Activated CD4-positive, CD25-positive, alpha-beta regulatory T cell treated with anti-CD3 and anti-CD28 coated beads, Interleukin-2, amount 50 U/mL, for 24 hours (primary cell): ENCODE results near the gene KLK7.
"Not testable (repeated sequence)": the region's sequence is repeated elsewhere in the genome, so short reads cannot be mapped to it uniquely, and the experiment has no call there.

ENCODE experiments used
- ATAC-seq, 2 donors: fragments of 150-1000 bp; cut with Tn5 transposase; one replicate each; pipeline ENCODE4 v1.10.0; 2021; ENCODE audit warnings: mild to moderate bottlenecking in 1 of 2, moderate library complexity in 1 of 2

The KLK7 gene

GRCh38 chr19:50974702-50975556, 8.8 kb downstream of the KLK7 start:
- ATAC-seq: no peak

- ATAC-seq: no peak
Observed at GRCh38 chr19:50972795-50973376, 10.8 kb downstream of the KLK7 start.

DNA sequence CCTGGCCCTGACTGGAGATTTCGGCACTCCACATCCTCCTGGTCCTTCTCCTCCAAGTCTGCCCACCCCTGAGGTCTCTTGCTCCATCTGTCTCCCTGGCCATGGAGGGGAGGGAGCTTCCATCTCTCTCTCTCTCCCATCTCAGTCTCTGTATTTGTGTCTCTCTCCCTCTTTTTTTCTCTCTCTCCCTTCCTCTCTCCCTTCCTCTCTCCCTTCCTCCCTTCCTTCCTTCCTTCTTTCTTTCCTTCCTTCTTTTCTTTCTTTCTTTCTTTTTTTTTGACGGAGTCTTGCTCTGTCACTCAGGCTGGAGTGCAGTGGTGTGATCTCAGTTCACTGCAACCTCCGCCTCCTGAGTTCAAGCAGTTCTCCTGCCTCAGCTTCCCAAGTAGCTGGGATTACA, 13.9 kb downstream of the KLK7 start:
- ATAC-seq: not testable (repeated sequence)

DNA sequence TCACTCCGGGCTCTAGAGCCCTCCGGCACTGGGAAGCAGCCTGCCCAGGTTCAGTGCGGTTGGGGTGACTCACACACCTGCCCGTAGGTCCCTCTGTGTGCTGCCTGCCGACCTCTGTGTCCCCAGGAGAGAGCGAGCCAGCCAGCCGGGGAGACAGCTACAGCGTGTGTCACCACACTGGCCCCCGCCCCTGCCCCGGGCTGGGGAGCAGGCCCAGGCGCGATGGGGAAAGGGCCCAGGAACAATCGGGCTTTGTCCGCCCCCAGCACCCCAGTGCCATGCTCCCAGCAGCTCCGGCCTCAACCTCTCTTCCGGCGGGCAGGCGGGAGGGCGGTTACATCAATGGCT, 14.3 kb downstream of the KLK7 start, which contains the start of gene KLK6:
Gene KLK6, minus strand, starts transcription at position 179 of the 348 bp plus-strand sequence. CDS start 1,487 bp downstream, outside the sequence.
- no peak for ATAC-seq

DNA sequence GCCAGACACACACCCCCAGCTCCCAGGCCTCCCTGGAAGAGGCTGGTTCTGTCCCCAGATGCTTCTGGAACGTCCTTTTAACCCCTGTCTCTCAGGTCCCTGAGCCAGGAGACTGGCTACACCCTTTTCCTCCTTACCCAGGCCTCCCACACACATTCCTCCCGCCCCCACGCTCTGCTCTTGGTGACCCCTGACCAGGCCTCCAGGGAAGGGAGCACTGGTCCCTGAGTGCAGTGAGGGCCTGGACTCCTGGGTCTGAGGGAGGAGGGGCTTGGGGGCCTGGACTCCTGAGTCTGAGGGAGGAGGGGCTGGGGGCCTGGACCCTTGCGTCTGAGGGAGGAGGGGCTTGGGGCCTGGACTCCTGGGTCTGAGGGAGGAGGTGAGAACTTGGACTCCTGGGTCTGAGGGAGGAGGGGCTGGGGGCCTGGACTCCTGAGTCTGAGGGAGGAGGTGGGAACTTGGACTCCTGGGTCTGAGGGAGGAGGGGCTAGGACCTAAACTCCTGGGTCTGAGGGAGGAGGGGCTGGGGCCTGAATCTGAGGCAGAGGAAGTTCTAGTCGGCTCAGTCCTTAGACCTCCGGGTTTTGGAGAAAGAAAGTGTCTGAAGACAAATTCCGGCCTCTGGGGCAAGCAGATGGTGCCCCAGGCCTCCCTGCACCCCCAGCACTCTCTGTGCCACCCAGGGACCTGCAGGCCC, 14.9 kb downstream of the KLK7 start:
- no peak for ATAC-seq

GRCh38 chr19:50967929-50968715, 15.6 kb downstream of the KLK7 start:
- ATAC-seq: no peak

GRCh38 chr19:50964266-50964665, 19.5 kb downstream of the KLK7 start:
- ATAC-seq: no peak

DNA sequence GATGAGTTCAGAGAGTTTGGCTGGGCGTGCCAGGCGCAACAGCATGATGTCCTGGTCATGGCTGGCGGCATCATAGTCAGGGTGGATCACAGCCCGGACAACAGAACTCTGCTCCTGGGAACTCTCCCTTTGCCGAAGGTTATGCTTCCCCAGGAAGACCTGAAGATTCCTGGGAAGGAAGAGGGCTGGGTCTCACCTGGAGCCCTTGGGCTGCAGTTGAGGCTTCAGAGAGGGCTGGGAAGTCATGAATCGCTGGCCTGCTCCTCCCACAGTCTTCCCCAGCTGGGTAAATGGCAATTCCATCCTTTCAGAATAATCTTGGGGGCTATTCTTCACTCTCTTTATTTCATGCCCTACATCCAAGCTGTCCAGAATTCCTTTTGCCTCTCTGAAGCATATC, 20.3 kb downstream of the KLK7 start:
- ATAC-seq: no peak

GRCh38 chr19:50962245-50962644, 21.5 kb downstream of the KLK7 start:
- ATAC-seq: no peak

GRCh38 chr19:50959731-50960500, 23.8 kb downstream of the KLK7 start:
- no peak for ATAC-seq

GRCh38 chr19:50957587-50957986, 26.1 kb downstream of the KLK7 start:
- no peak for ATAC-seq

DNA sequence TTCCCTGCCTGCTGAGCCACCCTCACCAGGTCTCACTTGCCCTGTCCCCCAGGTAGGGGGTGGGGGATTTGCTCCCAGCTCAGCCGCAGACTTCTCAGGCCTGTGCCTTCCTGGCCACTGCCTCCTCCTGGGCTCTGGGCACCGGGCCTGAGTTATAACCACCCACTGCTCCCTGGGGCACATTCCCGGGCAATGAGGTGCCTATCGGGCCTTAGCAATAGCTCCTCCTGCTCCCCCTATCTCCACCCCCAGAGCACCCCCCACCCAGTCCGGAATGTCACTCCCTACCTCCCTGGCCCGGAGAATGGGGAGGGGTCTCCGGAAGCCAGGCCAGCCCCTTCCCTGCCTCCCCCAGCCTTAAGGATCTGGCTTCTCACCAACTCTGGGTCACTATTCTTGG, 30.8 kb downstream of the KLK7 start, which contains the start of gene KLK5:
Gene KLK5, minus strand, starts transcription at position 129 of the 400 bp plus-strand sequence. CDS start 381 bp downstream, outside the sequence.
- no peak for ATAC-seq

DNA sequence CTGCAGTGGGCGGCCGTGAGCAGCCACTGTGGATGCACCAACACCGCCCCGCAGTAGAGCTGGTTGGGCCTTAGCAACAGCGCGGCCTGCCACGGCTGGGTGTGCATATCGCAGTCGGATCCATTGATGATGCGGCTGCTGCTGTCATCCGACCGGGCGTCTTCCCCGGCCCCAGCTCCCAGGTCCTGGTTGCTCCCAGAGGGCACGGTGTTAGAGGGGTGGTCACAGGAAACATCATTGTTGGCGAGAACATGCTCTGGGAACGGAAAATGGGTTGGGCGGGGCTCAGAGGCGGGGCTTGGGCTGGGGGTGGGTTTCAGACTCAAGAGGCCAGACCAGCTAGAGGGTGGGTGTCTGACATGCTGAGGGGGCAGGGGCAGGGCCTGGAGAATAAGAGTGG, 33.9 kb downstream of the KLK7 start:
- ATAC-seq: no peak

DNA sequence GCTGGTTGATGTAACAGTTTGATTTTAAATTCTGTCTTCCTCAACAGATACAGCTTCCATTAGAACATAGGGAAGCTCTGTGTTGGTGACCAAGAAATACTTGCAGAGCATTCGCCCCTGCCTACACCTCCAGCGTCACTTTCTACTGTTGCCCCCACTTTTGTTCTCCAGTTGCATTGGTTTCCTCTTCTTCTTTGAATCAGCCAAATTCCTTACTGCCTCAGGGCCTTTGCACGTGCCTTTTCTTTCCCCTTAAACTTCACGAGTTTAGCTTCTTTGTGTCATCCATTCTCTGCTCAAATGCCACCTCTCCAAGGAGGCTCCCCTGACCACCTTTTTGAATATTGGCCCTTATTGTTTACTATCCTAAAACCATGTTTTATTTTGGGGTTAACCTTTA, 36.6 kb downstream of the KLK7 start:
- no peak for ATAC-seq

DNA sequence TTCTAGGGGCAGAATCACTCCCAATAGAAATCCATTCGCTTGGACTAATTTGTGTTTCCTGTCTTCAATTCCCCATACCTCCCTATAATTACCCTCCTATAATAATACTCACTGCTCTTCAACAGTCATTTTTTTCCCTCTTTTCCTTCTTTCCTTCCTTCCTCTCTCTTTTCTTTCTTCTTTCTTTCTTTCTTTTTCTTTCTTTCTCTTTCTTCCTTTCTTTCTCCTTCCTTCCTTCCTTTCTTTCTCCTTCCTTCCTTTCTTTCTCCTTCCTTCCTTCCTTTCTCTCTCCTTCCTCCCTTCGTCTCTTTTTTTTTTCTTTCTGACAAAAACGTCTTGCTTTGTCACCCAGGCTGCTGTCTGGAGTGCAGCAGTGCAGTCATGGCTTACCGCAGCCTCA, 38.9 kb downstream of the KLK7 start:
- no peak for ATAC-seq

DNA sequence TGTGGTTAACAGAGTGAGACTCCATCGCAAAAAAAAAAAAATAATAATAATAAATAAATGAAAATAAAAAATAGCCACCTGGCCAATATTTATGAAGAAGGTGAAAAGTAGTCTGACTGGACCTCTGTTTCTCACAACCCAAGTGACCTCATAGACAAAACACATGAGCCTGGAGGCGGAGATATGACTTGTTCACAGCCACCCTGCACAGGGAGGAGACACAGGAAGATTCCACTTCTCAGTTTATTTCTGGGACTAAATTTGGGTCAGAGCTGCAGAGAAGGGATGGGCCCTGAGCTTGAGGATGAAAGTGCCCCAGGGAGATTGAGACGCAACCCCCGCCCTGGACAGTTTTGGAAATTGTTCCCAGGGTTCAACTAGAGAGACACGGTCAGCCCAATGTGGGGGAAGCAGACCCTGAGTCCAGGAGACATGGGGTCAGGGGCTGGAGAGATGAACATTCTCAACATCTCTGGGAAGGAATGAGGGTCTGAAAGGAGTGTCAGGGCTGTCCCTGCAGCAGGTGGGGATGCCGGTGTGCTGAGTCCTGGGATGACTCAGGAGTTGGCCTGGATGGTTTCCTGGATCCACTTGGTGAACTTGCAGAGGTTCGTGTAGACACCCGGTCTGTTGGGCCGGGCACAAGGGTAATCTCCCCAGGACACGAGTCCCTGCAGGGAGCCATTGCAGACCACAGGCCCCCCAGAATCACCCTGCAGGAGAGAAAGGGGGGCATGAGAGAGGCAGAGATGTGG, 40.5 kb downstream of the KLK7 start:
- ATAC-seq: no peak

- no peak for ATAC-seq
Observed at GRCh38 chr19:50939596-50939995, 44.1 kb downstream of the KLK7 start.

- no peak for ATAC-seq
Observed at GRCh38 chr19:50933640-50934039, 50.1 kb downstream of the KLK7 start.

- no peak for ATAC-seq
Observed at GRCh38 chr19:50932690-50933083, 51.0 kb downstream of the KLK7 start.

DNA sequence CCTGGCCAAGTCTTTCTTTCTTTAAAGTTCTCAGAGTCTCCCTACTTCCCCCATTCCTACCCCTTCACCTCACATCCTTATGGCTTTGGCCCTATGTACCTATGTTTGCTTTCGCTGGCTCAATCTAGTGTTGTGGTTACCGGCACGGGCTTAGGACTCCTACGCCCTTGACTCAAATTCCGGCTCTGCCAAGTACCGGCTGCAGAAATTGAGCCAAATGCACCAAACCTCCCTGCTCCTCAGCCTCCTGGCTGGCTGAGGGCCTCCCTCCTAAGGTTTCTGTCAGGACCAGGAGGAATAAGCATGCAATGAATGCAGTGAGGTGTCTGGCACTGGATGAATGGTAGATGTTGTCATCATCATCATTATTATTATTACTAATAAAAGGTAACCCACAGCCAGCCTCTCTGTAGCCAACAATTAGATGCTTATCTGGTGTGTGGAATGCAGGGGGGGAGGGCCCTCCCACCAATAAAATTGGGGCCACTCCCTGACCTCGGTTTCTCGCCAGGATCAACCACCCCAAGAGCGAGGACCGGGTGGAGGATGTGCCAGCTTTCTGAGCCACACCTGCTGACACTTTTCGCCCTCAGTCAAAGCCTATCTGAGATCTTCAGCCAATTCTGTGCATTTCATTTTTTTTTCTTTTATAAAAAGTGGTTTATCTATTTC, 51.6 kb downstream of the KLK7 start:
- ATAC-seq: no peak

GRCh38 chr19:50931023-50931422, 52.7 kb downstream of the KLK7 start:
- no peak for ATAC-seq
